ENCODE data around the gene EEF1B2.
"Not testable (repeated sequence)": the region's sequence is repeated elsewhere in the genome, so short reads cannot be mapped to it uniquely, and the experiment has no call there.

EEF1B2 gene

DNA sequence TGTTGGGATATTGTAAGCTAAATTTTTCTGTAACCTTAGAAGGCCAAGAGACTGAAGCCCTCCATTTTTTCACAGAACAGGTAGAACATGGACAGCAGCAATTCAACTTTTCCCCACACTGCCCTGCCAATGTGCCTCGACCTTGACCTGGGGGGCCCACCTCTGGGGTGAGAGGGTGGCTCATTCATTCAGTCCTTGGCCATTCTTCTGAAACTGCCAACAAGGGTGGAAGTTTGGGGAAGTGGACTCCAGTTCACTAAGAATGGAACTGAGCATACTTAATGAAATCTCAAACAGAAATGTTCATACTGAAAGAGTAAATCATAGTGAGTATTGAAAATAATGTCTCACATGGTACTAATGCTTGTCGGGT is 1.1 kb downstream of the EEF1B2 start:
- Histone ChIP-seq H3K36me3 (peaks cover 17 to 31% (median 26%) of the 10 kb centered on the region in 3 donors), H3K4me1 (peaks cover 0 to 38% (median 19%) of the 10 kb centered on the region in 4 donors), H3K9me3 (no peaks in the 10 kb centered on the region), H3K4me3 (peak overlapping the region; percentile 94 to 96), H3K27me3 (no peaks in the 10 kb centered on the region), H3K27ac (peak overlapping the region; percentile 92 to 96)
- intact Hi-C loops (cut with DNase I; ENCODE audit: low total_unique reads): loop anchor here (5.0 kb wide), 1 partner anchor 112 kb away; the partner anchor contains the start of gene ZDBF2
- TF ChIP-seq, protein P1, sequence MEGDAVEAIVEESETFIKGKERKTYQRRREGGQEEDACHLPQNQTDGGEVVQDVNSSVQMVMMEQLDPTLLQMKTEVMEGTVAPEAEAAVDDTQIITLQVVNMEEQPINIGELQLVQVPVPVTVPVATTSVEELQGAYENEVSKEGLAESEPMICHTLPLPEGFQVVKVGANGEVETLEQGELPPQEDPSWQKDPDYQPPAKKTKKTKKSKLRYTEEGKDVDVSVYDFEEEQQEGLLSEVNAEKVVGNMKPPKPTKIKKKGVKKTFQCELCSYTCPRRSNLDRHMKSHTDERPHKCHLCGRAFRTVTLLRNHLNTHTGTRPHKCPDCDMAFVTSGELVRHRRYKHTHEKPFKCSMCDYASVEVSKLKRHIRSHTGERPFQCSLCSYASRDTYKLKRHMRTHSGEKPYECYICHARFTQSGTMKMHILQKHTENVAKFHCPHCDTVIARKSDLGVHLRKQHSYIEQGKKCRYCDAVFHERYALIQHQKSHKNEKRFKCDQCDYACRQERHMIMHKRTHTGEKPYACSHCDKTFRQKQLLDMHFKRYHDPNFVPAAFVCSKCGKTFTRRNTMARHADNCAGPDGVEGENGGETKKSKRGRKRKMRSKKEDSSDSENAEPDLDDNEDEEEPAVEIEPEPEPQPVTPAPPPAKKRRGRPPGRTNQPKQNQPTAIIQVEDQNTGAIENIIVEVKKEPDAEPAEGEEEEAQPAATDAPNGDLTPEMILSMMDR (IDR thresholded peaks at IDR 0.05): no peak
- no peak for DNase-seq

DNA sequence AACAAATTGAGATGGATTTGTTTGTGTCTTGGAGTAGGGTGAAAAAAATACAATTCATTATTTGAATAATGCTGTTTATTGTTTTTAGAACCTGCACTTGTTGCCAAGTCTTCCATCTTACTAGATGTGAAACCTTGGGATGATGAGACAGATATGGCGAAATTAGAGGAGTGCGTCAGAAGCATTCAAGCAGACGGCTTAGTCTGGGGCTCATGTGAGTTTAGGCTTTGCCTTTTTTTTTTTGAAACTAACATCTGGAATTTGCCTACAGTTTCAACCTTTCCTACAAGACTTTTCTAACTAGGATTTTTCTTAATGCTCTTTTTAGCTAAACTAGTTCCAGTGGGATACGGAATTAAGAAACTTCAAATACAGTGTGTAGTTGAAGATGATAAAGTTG is 2.7 kb downstream of the EEF1B2 start:
- DNase-seq, H3K27ac ChIP-seq, H3K9me3 ChIP-seq, H3K27me3 ChIP-seq, H3K4me3 ChIP-seq: not testable (repeated sequence)
- intact Hi-C loops (cut with DNase I; ENCODE audit: low total_unique reads): loop anchor here (5.0 kb wide), 1 partner anchor 110 kb away; the partner anchor contains the start of gene ZDBF2
- peaks cover 0 to 24% (median 17%) of the 10 kb centered on the region in 4 donors for H3K4me1 ChIP-seq
- H3K36me3 ChIP-seq: peaks cover 19 to 31% (median 26%) of the 10 kb centered on the region in 3 donors

DNA sequence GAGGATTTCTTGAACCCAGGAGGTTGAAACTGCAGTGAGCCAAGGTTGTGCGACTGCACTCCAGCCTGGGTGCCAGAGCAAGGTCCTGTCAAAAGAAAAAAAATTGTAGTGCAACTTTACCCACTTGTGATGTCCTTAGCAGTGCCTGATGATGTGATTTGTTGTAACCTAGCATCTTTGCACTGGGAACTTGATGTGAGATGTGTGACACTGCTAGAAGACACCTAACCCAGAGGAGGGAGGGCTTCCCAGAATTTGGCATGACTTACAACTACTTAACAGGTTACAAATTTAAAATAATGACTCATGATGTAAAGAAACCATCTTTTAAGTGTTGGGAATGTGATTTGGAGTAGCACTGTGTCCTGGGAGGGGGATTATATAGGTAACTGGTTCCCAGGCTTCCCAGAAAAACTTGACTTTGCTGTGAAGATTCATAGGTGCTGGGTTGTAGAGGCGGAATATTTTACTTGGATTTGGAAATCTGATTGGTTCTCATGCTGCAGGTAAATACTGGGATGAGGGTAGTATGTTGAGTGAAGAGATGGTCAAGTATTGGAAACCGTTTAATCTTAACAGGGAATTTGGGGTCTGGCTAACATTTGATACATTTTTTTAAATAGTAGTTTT is 3.7 kb downstream of the EEF1B2 start:
- TF ChIP-seq, protein P1 (IDR thresholded peaks at IDR 0.05): no peak
- Histone ChIP-seq H3K4me3 (no peak overlapping the region), H3K9me3 (no peaks in the 10 kb centered on the region), H3K4me1 (peaks cover 0 to 16% (median 11%) of the 10 kb centered on the region in 4 donors), H3K27ac (no peak overlapping the region), H3K27me3 (no peaks in the 10 kb centered on the region), H3K36me3 (peaks cover 28 to 38% (median 36%) of the 10 kb centered on the region in 3 donors)
- intact Hi-C loops (cut with DNase I; ENCODE audit: low total_unique reads): loop anchor here (5.0 kb wide), 1 partner anchor 109 kb away; the partner anchor contains the start of gene ZDBF2
- no peak for DNase-seq

DNA sequence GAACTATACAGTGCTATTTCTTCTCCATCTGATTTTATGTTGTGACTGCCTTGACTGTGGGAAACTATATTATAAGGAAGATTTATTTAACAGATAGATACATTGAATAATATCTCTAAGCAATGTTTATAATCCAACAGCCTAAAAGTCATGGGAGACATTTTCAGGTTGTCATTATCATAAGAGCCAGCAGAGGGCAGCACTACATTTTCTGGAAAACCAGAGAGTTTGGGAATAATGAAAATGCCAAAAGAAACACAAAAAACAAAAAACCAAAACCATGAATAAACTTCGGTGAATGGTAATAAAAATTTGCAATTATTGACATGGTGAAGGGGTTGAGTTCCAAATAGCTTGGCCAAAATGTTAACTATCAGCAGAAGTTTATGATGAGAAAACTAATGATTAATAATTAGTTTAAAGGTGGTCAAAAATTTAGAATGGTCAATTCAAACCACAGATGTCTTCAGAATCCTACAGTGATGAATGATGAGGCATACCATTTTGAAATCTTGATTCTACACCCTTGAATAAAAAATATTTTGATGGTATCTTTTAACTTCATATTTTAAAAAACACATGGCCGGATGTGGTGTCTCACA is 4.7 kb downstream of the EEF1B2 start:
- H3K4me1 ChIP-seq: peaks cover 0 to 16% (median 9%) of the 10 kb centered on the region in 4 donors
- no peaks in the 10 kb centered on the region for H3K9me3 ChIP-seq
- no peak overlapping the region for H3K4me3 ChIP-seq
- H3K27me3 ChIP-seq: no peaks in the 10 kb centered on the region
- H3K36me3 ChIP-seq: peaks cover 28 to 41% (median 40%) of the 10 kb centered on the region in 3 donors
- intact Hi-C loops (cut with DNase I; ENCODE audit: low total_unique reads): loop anchor here (5.0 kb wide), 1 partner anchor 108 kb away; the partner anchor contains the start of gene ZDBF2
- TF ChIP-seq, protein P1 (IDR thresholded peaks at IDR 0.05): peak; percentile 63 to 70
- H3K27ac ChIP-seq: no peak overlapping the region
- no peak for DNase-seq

DNA sequence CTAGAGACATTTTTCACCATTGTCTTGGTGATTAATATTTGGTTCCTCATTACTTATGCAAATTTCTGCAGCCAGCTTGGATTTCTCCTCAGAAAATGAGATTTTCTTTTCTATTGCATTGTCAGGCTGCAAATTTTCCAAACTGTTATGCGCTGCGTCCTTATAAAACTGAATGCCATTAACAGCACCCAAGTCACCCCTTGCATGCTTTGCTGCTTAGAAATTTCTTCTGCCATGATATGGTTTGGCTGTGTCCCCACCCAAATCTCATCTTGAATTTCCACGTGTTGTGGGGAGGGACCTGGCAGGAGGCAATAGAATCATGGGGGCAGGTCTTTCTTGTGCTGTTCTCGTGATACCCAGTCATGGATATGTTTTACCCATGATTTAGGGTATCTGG is 8.5 kb downstream of the EEF1B2 start:
- intact Hi-C loops (cut with DNase I; ENCODE audit: low total_unique reads); H3K27me3 ChIP-seq; H3K9me3 ChIP-seq; H3K27ac ChIP-seq; H3K4me3 ChIP-seq; H3K4me1 ChIP-seq; DNase-seq: not testable (repeated sequence)
- peaks cover 10 to 21% (median 16%) of the 10 kb centered on the region in 3 donors for H3K36me3 ChIP-seq

DNA sequence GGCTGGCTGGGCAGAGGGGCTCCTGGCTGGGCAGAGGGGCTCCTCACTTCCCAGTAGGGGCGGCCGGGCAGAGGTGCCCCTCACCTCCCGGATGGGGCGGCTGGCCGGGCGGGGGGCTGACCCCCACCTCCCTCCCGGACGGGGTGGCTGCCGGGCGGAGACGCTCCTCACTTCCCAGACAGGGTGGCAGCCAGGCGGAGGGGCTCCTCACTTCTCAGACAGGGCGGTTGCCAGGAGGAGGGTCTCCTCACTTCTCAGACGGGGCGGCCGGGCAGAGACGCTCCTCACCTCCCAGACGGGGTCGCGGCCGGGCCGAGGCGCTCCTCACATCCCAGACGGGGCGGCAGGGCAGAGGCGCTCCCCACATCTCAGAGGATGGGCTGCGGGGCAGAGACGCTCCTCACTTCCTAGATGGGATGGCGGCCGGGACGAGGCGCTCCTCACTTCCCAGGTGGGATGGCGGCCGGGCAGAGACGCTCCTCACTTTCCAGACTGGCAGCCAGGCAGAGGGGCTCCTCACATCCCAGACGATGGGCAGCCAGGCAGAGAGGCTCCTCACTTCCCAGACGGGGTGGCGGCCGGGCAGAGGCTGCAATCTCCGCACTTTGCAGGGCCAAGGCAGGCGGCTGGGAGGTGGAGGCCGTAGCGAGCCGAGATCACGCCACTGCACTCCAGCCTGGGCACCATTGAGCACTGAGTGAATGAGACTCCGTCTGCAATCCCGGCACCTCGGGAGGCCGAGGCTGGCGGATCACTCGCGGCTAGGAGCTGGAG is 12.1 kb downstream of the EEF1B2 start:
- H3K4me3 ChIP-seq; H3K9me3 ChIP-seq; H3K27me3 ChIP-seq; H3K4me1 ChIP-seq; H3K27ac ChIP-seq; intact Hi-C loops (cut with DNase I; ENCODE audit: low total_unique reads); DNase-seq: not testable (repeated sequence)
- H3K36me3 ChIP-seq: peaks cover 10 to 14% (median 10%) of the 10 kb centered on the region in 3 donors
